Measurements from ENCODE around the gene PIK3R1.

GRCh38 chr5:68216245-68217046 lies 890 bp downstream of the PIK3R1 start:
- TF ChIP-seq CTCF (IDR thresholded peaks at IDR 0.05) = no peak
- TF ChIP-seq POLR2AphosphoS5 (IDR thresholded peaks at IDR 0.05) = no peak

All from prostate gland (tissue), 2 donors.